ENCODE data around the gene KPTN. TPM values are rescaled to one million over a fixed set of nuclear protein-coding genes. Genes with fewer than 3 reads are reported as not detected.

The KPTN gene
- total and polyA plus RNA-seq, 2 experiments from 2014 or later = 10.1 to 22.6 TPM

GRCh38 chr19:47443331-47443730 is 40.7 kb downstream of the KPTN start:
- Histone ChIP-seq H3K9me3 (ENCODE audit: low read depth) (no peaks in the 10 kb centered on the region), H3K79me2 (no peaks in the 10 kb centered on the region), H3K27ac (no peak overlapping the region), H3K4me3 (no peak overlapping the region), H3K4me2 (no peak overlapping the region), H3K27me3 (peaks cover 64% of the 10 kb centered on the region), H3K9me2 (replicated peaks; ENCODE audit: insufficient read depth) (no peaks in the 10 kb centered on the region), H3K36me3 (replicated peaks; ENCODE audit: insufficient read depth, low read depth) (no peaks in the 10 kb centered on the region), H2AFZ (no peak overlapping the region), H3K4me1 (ENCODE audit: insufficient read depth) (peaks cover 11% of the 10 kb centered on the region), H4K20me1 (ENCODE audit: insufficient read depth, poor library complexity, severe bottlenecking) (no peaks in the 10 kb centered on the region)
- DNase-seq (ENCODE audit: low spot score) = no peak
- 78% methylated on average over 12 of the region's 12 CpGs for WGBS (ENCODE audit: low lambda C conversion rate, missing lambda C conversion rate)
- no peak for TF ChIP-seq CTCF (IDR thresholded peaks at IDR 0.05; ENCODE audit: poor library complexity)
- TF ChIP-seq EZH2phosphoT487 (IDR thresholded peaks at IDR 0.05; ENCODE audit: low read depth, severe bottlenecking, unreplicated experiment) = no peak
- no peak for TF ChIP-seq EZH2 (IDR thresholded peaks at IDR 0.05; ENCODE audit: borderline replicate concordance)

- Histone ChIP-seq H3K4me3 (no peak overlapping the region), H3K79me2 (no peaks in the 10 kb centered on the region), H3K27ac (no peak overlapping the region), H3K4me2 (no peak overlapping the region), H3K27me3 (peaks cover 21% of the 10 kb centered on the region), H3K9me3 (ENCODE audit: low read depth) (no peaks in the 10 kb centered on the region), H3K9me2 (replicated peaks; ENCODE audit: insufficient read depth) (no peaks in the 10 kb centered on the region), H3K36me3 (replicated peaks; ENCODE audit: insufficient read depth, low read depth) (no peaks in the 10 kb centered on the region), H3K4me1 (ENCODE audit: insufficient read depth) (no peaks in the 10 kb centered on the region), H2AFZ (no peak overlapping the region), H4K20me1 (ENCODE audit: insufficient read depth, poor library complexity, severe bottlenecking) (no peaks in the 10 kb centered on the region)
- WGBS (ENCODE audit: low lambda C conversion rate, missing lambda C conversion rate) = 38% methylated on average over 5 of the region's 5 CpGs
- no peak for TF ChIP-seq EZH2 (IDR thresholded peaks at IDR 0.05; ENCODE audit: borderline replicate concordance)
- no peak for TF ChIP-seq EZH2phosphoT487 (IDR thresholded peaks at IDR 0.05; ENCODE audit: low read depth, severe bottlenecking, unreplicated experiment)
- no peak for TF ChIP-seq CTCF (IDR thresholded peaks at IDR 0.05; ENCODE audit: poor library complexity)
- no peak for DNase-seq (ENCODE audit: low spot score)
Measured at GRCh38 chr19:47438793-47439220, 45.2 kb downstream of the KPTN start.

GRCh38 chr19:47437500-47437899 is 46.5 kb downstream of the KPTN start:
- WGBS (ENCODE audit: low lambda C conversion rate, missing lambda C conversion rate) = 63% methylated on average over 12 of the region's 12 CpGs
- peaks cover 8% of the 10 kb centered on the region for H3K27me3 ChIP-seq
- no peak overlapping the region for H3K4me2 ChIP-seq
- no peaks in the 10 kb centered on the region for H3K79me2 ChIP-seq
- no peak overlapping the region for H3K4me3 ChIP-seq
- H3K4me1 ChIP-seq (ENCODE audit: insufficient read depth) = no peaks in the 10 kb centered on the region
- DNase-seq (ENCODE audit: low spot score) = no peak
- TF ChIP-seq EZH2 (IDR thresholded peaks at IDR 0.05; ENCODE audit: borderline replicate concordance) (no peak), EZH2phosphoT487 (IDR thresholded peaks at IDR 0.05; ENCODE audit: low read depth, severe bottlenecking, unreplicated experiment) (no peak), CTCF (IDR thresholded peaks at IDR 0.05; ENCODE audit: poor library complexity) (no peak)
- H3K9me3 ChIP-seq (ENCODE audit: low read depth) = no peaks in the 10 kb centered on the region
- no peaks in the 10 kb centered on the region for H4K20me1 ChIP-seq (ENCODE audit: insufficient read depth, poor library complexity, severe bottlenecking)
- H3K27ac ChIP-seq = no peak overlapping the region
- no peaks in the 10 kb centered on the region for H3K9me2 ChIP-seq (replicated peaks; ENCODE audit: insufficient read depth)
- H2AFZ ChIP-seq = no peak overlapping the region
- no peaks in the 10 kb centered on the region for H3K36me3 ChIP-seq (replicated peaks; ENCODE audit: insufficient read depth, low read depth)

Data from hepatocyte (in vitro differentiated cells).